Measurements from ENCODE around the gene PKP1. TPM values are rescaled to one million over a fixed set of nuclear protein-coding genes. Genes with fewer than 3 reads are reported as not detected.
A peak's percentile ranks its signal among the peaks of the same experiment; 100 is the strongest.

PKP1 gene
- total RNA-seq, 1 donor from 2014 or later = 2.2 TPM

- Histone ChIP-seq H3K4me3 (no peak overlapping the region), H3K9me3 (no peaks in the 10 kb centered on the region), H3K4me1 (peaks cover 22% of the 10 kb centered on the region), H3K27ac (no peak overlapping the region), H3K36me3 (no peaks in the 10 kb centered on the region), H3K27me3 (ENCODE audit: low read depth) (peaks cover 7% of the 10 kb centered on the region)
- TF ChIP-seq, protein P1, sequence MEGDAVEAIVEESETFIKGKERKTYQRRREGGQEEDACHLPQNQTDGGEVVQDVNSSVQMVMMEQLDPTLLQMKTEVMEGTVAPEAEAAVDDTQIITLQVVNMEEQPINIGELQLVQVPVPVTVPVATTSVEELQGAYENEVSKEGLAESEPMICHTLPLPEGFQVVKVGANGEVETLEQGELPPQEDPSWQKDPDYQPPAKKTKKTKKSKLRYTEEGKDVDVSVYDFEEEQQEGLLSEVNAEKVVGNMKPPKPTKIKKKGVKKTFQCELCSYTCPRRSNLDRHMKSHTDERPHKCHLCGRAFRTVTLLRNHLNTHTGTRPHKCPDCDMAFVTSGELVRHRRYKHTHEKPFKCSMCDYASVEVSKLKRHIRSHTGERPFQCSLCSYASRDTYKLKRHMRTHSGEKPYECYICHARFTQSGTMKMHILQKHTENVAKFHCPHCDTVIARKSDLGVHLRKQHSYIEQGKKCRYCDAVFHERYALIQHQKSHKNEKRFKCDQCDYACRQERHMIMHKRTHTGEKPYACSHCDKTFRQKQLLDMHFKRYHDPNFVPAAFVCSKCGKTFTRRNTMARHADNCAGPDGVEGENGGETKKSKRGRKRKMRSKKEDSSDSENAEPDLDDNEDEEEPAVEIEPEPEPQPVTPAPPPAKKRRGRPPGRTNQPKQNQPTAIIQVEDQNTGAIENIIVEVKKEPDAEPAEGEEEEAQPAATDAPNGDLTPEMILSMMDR (IDR thresholded peaks at IDR 0.05) = peak; percentile 40
- no peak for DNase-seq
- peak in 1 of 2 donors; percentile 24 for ATAC-seq
- intact Hi-C loops (cut with DNase I) = no loop called here
Observed at GRCh38 chr1:201376464-201377374, 93.4 kb downstream of the PKP1 start.

DNA sequence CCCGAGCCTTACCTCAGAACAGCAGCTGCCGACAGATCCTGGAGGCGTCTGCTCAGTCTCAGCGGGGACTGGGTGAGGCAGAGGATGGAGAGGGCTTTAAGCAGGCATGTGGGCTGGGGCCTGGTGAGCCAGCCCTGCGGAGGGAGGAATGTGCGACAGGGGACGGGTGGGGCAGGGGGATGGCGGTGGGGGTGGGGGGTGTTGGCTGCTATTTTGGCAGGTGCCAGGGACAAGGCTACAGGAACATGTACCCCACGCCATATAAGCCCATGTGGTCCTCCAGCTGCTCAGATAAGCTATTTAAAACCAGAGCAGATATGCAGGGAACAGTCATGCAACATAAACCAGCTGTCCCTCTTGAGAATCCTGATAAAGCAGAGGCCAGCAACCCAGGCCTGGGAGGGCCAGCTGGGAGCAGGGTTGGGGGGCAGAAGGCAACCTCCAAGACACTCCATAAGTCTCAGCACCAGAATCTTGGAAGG lies 94.3 kb downstream of the PKP1 start, which contains the start of gene TNNT2:
TNNT2 (minus strand) TSS at position 70 of the 482 bp plus-strand sequence. CDS start 4,426 bp downstream, outside the sequence.
- intact Hi-C loops (cut with DNase I) = no loop called here
- ATAC-seq (peak in 1 of 2 donors; percentile 14), DNase-seq (no peak)
- TF ChIP-seq, protein P1 (IDR thresholded peaks at IDR 0.05) = no peak
- Histone ChIP-seq H3K9me3 (no peaks in the 10 kb centered on the region), H3K4me1 (peaks cover 22% of the 10 kb centered on the region), H3K4me3 (no peak within 1 kb of the TSS), H3K27ac (no peak within 1 kb of the TSS), H3K27me3 (ENCODE audit: low read depth) (peaks cover 7% of the 10 kb centered on the region), H3K36me3 (no peaks in the 10 kb centered on the region)

- Histone ChIP-seq H3K36me3 (no peaks in the 10 kb centered on the region), H3K4me3 (no peak overlapping the region), H3K27ac (no peak overlapping the region), H3K9me3 (no peaks in the 10 kb centered on the region), H3K27me3 (ENCODE audit: low read depth) (peaks cover under 1% of the 10 kb centered on the region), H3K4me1 (peaks cover 22% of the 10 kb centered on the region)
- no peak for ATAC-seq
- intact Hi-C loops (cut with DNase I) = no loop called here
- TF ChIP-seq, protein P1 (IDR thresholded peaks at IDR 0.05) = no peak
- DNase-seq = no peak
Observed at GRCh38 chr1:201378804-201379203, 95.5 kb downstream of the PKP1 start.

- H3K4me3 ChIP-seq = no peak overlapping the region
- DNase-seq (no peak), ATAC-seq (no peak)
- no peaks in the 10 kb centered on the region for H3K36me3 ChIP-seq
- TF ChIP-seq, protein P1 (IDR thresholded peaks at IDR 0.05) = no peak
- intact Hi-C loops (cut with DNase I) = no loop called here
- H3K27me3 ChIP-seq (ENCODE audit: low read depth) = no peaks in the 10 kb centered on the region
- peaks cover 22% of the 10 kb centered on the region for H3K4me1 ChIP-seq
- no peaks in the 10 kb centered on the region for H3K9me3 ChIP-seq
- no peak overlapping the region for H3K27ac ChIP-seq
Observed at GRCh38 chr1:201379733-201380242, 96.5 kb downstream of the PKP1 start.

DNA sequence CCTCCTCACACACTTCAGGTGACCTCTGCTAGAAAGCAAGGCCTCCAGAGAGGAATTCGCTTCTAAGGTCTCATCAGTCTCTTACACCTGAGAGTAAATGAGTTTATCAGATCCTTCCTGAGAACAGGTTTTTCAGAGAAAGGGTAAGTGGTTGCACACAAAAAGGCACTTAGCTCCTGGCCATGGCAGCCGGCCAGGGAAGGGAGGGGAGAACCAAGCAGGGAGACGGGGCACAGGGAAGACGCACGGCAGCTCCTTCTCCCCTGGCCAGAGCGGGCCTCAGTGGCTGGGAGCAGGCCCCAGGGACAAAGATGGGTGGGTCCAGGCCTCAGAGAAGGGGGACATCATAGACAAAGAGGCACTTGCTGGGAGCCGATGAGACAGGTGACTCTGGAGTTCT lies 97.8 kb downstream of the PKP1 start:
- H3K27ac ChIP-seq = no peak overlapping the region

More for the DNA sequence above, 97.8 kb downstream of the PKP1 start:
- H3K4me1 ChIP-seq = peaks cover 22% of the 10 kb centered on the region
- H3K4me3 ChIP-seq = no peak overlapping the region
- H3K36me3 ChIP-seq = no peaks in the 10 kb centered on the region
- no peaks in the 10 kb centered on the region for H3K27me3 ChIP-seq (ENCODE audit: low read depth)
- H3K9me3 ChIP-seq = no peaks in the 10 kb centered on the region
- ATAC-seq (peak; percentile 42 to 73), DNase-seq (peak; percentile 86)
- TF ChIP-seq, protein P1 (IDR thresholded peaks at IDR 0.05) = no peak
- intact Hi-C loops (cut with DNase I) = no loop called here

Other genes starting within 250 kb of the PKP1 start
- 0.06 TPM for gene CACNA1S, start 171.1 kb upstream of the PKP1 start, total RNA-seq
- not detected for gene ASCL5, start 156.3 kb upstream of the PKP1 start, total RNA-seq
- 47.9 TPM for gene TMEM9, start 129.0 kb upstream of the PKP1 start, total RNA-seq
- 0.18 TPM for gene IGFN1, start 92.7 kb upstream of the PKP1 start, total RNA-seq
- gene TNNT2, start 94.2 kb downstream of the PKP1 start, total RNA-seq = 6.4 TPM
- gene LAD1, start 115.8 kb downstream of the PKP1 start, total RNA-seq = 35.3 TPM
- gene TNNI1, start 138.2 kb downstream of the PKP1 start, total RNA-seq = 0.21 TPM
- 97.1 TPM for gene PHLDA3, start 185.7 kb downstream of the PKP1 start, total RNA-seq
- gene CSRP1, start 223.6 kb downstream of the PKP1 start, total RNA-seq = 185 TPM

Measured in lower lobe of right lung (tissue), 2 donors.